B cell (primary cell): ENCODE data around the gene DYNC2H1. TPM values are rescaled to one million over a fixed set of nuclear protein-coding genes. Genes with fewer than 3 reads are reported as not detected.

Experiments used
- ATAC-seq: fragments of 200-7000 bp; cut with Tn5 transposase; one replicate; pipeline ENCODE4 v1.10.0; 2021; ENCODE audit warnings: low read depth, mild to moderate bottlenecking, moderate number of reproducible peaks, moderate library complexity
- CTCF ChIA-PET: fragments of 350-600 bp; sonication (Branson Sonifier 250); formaldehyde crosslinking; loops from one replicate; lab custom pipeline; 2021; ENCODE audit warnings: antibody characterized with exemption, inconsistent platforms; lab: Charles Lee
- POLR2A ChIA-PET: fragments of 350-600 bp; sonication (Branson Sonifier 250); formaldehyde crosslinking; loops from one replicate; lab custom pipeline; 2021; ENCODE audit warnings: antibody characterized with exemption; lab: Charles Lee
- DNase-seq: peaks from one replicate; pipeline ENCODE4 v3.0.0; 2013
- H2AFZ ChIP-seq: 2 replicates; pipeline ENCODE4 v1.6.1; 2012; ENCODE audit warnings: mild to moderate bottlenecking, low read depth, low read length; ENCODE audit not compliant: insufficient read depth, poor library complexity, severe bottlenecking
- H3K27ac ChIP-seq, 2 donors: 1 replicate in 1 of 2; 2 replicates in 1 of 2; pipeline ENCODE4 v1.5.1; 2012 to 2013; ENCODE audit warnings: low read length in 2 of 2, mild to moderate bottlenecking in 2 of 2, moderate library complexity in 1 of 2
- H3K27me3 ChIP-seq, 4 experiments: fragments of 200-600 bp in 1 of 4; sonication (generic) in 1 of 4; replicated peaks in 1 of 4; 1 replicate in 2 of 4; 2 replicates in 2 of 4; pipeline versions ENCODE4 v1.6.1 to v1.7.0; 2013 to 2016; ENCODE audit warnings: low read length in 3 of 4, mild to moderate bottlenecking in 2 of 4, mixed read lengths in 1 of 4, moderate library complexity in 1 of 4; ENCODE audit not compliant: insufficient read depth in 4 of 4, control insufficient read depth in 3 of 4; ENCODE audit errors: control extremely low read depth in 1 of 4
- H3K36me3 ChIP-seq, 2 experiments: replicated peaks in 1 of 2; 1 replicate in 1 of 2; 2 replicates in 1 of 2; pipeline versions ENCODE4 v1.6.1 to v1.7.1; 2013; ENCODE audit warnings: low read length in 1 of 2; ENCODE audit not compliant: insufficient read depth in 2 of 2, control insufficient read depth in 1 of 2; ENCODE audit errors: control extremely low read depth in 1 of 2, extremely low read depth in 1 of 2
- H3K4me1 ChIP-seq, 2 donors: fragments of 200-600 bp in 1 of 2; sonication (generic) in 1 of 2; 1 replicate in 1 of 2; 2 replicates in 1 of 2; pipeline versions ENCODE4 v1.5.1 to v1.6.1; 2013 to 2017; ENCODE audit warnings: low read length in 2 of 2; ENCODE audit not compliant: control insufficient read depth in 2 of 2, insufficient read depth in 2 of 2
- H3K4me2 ChIP-seq: replicated peaks from 2 replicates; pipeline ENCODE3; 2012; ENCODE audit warnings: mild to moderate bottlenecking, low read depth, low read length; ENCODE audit not compliant: poor library complexity, severe bottlenecking
- H3K4me3 ChIP-seq, 5 experiments: fragments of 200-600 bp in 1 of 5; sonication (generic) in 1 of 5; 1 replicate in 3 of 5; 2 replicates in 2 of 5; pipeline versions ENCODE4 v1.5.1 to v1.7.0; 2011 to 2016; ENCODE audit warnings: low read length in 4 of 5, mild to moderate bottlenecking in 4 of 5, low read depth in 2 of 5, control low read depth in 1 of 5, moderate library complexity in 1 of 5; ENCODE audit not compliant: insufficient read depth in 1 of 5; ENCODE audit errors: control extremely low read depth in 1 of 5, extremely low read depth in 1 of 5
- H3K79me2 ChIP-seq: fragments of 200-600 bp; sonication (generic); one replicate; pipeline ENCODE4 v1.6.0; 2016; ENCODE audit warnings: low read length; ENCODE audit not compliant: control insufficient read depth, insufficient read depth
- H3K9ac ChIP-seq: fragments of 200-600 bp; sonication (generic); 2 replicates; pipeline ENCODE4 v1.6.1; 2017; ENCODE audit warnings: mild to moderate bottlenecking, low read length, moderate library complexity
- H3K9me3 ChIP-seq, 3 donors: one replicate each; pipeline versions ENCODE4 v1.6.1 to v1.7.1; 2013; ENCODE audit warnings: low read length in 2 of 3; ENCODE audit not compliant: control insufficient read depth in 2 of 3, insufficient read depth in 1 of 3; ENCODE audit errors: control extremely low read depth in 1 of 3
- H4K20me1 ChIP-seq: 2 replicates; pipeline ENCODE4 v1.6.0; 2012; ENCODE audit warnings: mild to moderate bottlenecking, low read length; ENCODE audit not compliant: insufficient read depth, control insufficient read depth, poor library complexity, severe bottlenecking
- H3K27ac Mint-ChIP-seq: one replicate; pipeline ENCODE4 v1.8.0; 2021; ENCODE audit warnings: mixed read lengths
- H3K27me3 Mint-ChIP-seq: one replicate; pipeline ENCODE4 v1.8.0; 2021; ENCODE audit warnings: mixed read lengths
- H3K4me1 Mint-ChIP-seq: one replicate; pipeline ENCODE4 v1.8.0; 2021; ENCODE audit warnings: mixed read lengths
- H3K4me3 Mint-ChIP-seq: one replicate; pipeline ENCODE4 v1.8.0; 2021; ENCODE audit warnings: mixed read lengths
- H3K9me3 Mint-ChIP-seq: one replicate; pipeline ENCODE4 v1.8.0; 2022; ENCODE audit warnings: mixed read lengths; ENCODE audit not compliant: insufficient read depth
- CTCF ChIP-seq: fragments of 200-600 bp; IDR thresholded peaks from one replicate; pipeline ENCODE4 v1.8.0; 2022; ENCODE audit warnings: antibody characterized with exemption, mild to moderate bottlenecking
- EZH2 ChIP-seq: IDR thresholded peaks from 2 replicates; pipeline ENCODE4 v1.6.1; 2012; ENCODE audit warnings: borderline replicate concordance, low read depth, mild to moderate bottlenecking, moderate library complexity, low read length; ENCODE audit not compliant: insufficient read depth, poor library complexity, severe bottlenecking
- WGBS: methylation state at CpG from one replicate; pipeline ENCODE4 v1.1.5; 2013; ENCODE audit warnings: missing lambda C conversion rate; ENCODE audit not compliant: insufficient coverage; 5-methylcytosine and 5-hydroxymethylcytosine counted together
- intact Hi-C: fragments of 100-400 bp; cut with micrococcal nuclease; formaldehyde crosslinking; loops from one replicate; pipeline ENCODE4 v1.10.0; 2022
- polyA plus RNA-seq: library from polyadenylated mRNA; depleted of rRNA; stranded (reverse); fragments of >200 nt; gene quantifications from 2 replicates; pipeline ENCODE4 v1.2.3, GENCODE V29; 2012
- total RNA-seq, 2 donors: library from RNA; stranded (reverse); fragments of 120-200 nt in 1 of 2; gene quantifications; 1 replicate in 1 of 2; 2 replicates in 1 of 2; pipeline versions ENCODE4 v1.2.3 to v1.2.4, GENCODE V29; 2013 to 2022

The DYNC2H1 gene
- total and polyA plus RNA-seq, 2 donors (not counting 1 experiment from before 2014, with no cell fraction given), result 0.92 to 7.8 TPM

DNA sequence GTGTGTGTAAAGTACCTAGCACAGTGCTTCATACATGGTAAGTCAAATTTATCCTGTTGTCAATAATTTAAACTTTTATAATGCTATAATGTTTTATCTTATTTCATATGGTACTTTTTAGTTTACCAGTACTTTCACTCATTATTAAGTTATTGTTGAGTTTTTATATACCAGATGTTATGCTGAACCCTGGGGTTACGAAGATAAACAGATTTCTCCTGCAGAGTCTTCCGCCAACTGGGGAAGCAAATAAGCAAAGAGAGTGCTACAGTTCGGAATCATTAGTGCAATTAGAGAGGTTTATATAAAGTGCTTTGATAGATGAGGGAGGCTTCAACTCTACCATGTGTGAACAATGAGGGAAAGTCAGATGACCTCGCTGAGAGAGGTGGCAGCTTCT is 362.3 kb downstream of the DYNC2H1 start:
- no peak for TF ChIP-seq CTCF
- TF ChIP-seq EZH2, result no peak
- Mint-ChIP-seq H3K9me3 (no peaks in the 10 kb centered on the region), H3K4me3 (no peak overlapping the region), H3K4me1 (no peaks in the 10 kb centered on the region), H3K27ac (no peak overlapping the region), H3K27me3 (no peaks in the 10 kb centered on the region)
- WGBS, result 92% methylated on average over 2 of the region's 4 CpGs
- H3K79me2 ChIP-seq, result no peaks in the 10 kb centered on the region
- ATAC-seq, result no peak
- no peaks in the 10 kb centered on the region for H3K27me3 ChIP-seq
- no peak overlapping the region for H2AFZ ChIP-seq
- H3K9ac ChIP-seq, result no peak overlapping the region
- H3K4me3 ChIP-seq, result no peak overlapping the region
- H3K36me3 ChIP-seq, result no peaks in the 10 kb centered on the region
- intact Hi-C loops, result no loop called here
- no peaks in the 10 kb centered on the region for H3K9me3 ChIP-seq
- H4K20me1 ChIP-seq, result no peaks in the 10 kb centered on the region
- no peaks in the 10 kb centered on the region for H3K4me1 ChIP-seq
- DNase-seq, result no peak
- POLR2A ChIA-PET, result no interaction called here
- CTCF ChIA-PET, result no interaction called here
- H3K4me2 ChIP-seq, result no peak overlapping the region
- H3K27ac ChIP-seq, result no peak overlapping the region

DNA sequence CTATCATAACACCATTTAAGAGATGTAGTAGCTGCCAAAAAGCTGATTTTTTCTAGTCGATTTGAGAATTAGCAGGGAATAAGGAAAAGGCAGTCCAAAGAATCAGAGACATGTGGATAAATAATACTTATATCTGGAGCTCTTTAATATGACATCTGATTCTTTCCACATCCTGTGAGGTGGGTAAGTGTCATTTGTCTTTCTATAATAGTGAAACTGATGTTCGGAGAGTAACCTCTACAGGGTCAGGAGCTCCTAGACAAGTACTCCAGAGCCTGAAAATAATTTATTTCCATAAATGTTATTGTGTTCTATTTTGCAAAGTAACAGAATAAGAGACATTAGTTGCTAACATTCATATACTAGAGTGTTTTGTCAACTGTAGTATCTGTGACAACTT is 367.6 kb downstream of the DYNC2H1 start:
- Histone ChIP-seq H3K4me1 (no peaks in the 10 kb centered on the region), H3K9me3 (no peaks in the 10 kb centered on the region), H3K27me3 (no peaks in the 10 kb centered on the region), H3K36me3 (no peaks in the 10 kb centered on the region), H3K27ac (no peak overlapping the region), H2AFZ (no peak overlapping the region), H3K4me2 (no peak overlapping the region), H3K9ac (no peak overlapping the region), H3K4me3 (no peak overlapping the region), H4K20me1 (no peaks in the 10 kb centered on the region), H3K79me2 (no peaks in the 10 kb centered on the region)
- no peaks in the 10 kb centered on the region for H3K4me1 Mint-ChIP-seq
- intact Hi-C loops, result no loop called here
- no peak overlapping the region for H3K4me3 Mint-ChIP-seq
- ATAC-seq (no peak), DNase-seq (no peak)
- POLR2A ChIA-PET, result no interaction called here
- no peaks in the 10 kb centered on the region for H3K27me3 Mint-ChIP-seq
- no peaks in the 10 kb centered on the region for H3K9me3 Mint-ChIP-seq
- no CpG with 5 or more reads among the region's 2 CpGs for WGBS
- no peak overlapping the region for H3K27ac Mint-ChIP-seq
- TF ChIP-seq EZH2 (no peak), CTCF (no peak)
- CTCF ChIA-PET, result no interaction called here
